ENCODE measurements around the gene ARHGEF1.

Gene ARHGEF1

DNA sequence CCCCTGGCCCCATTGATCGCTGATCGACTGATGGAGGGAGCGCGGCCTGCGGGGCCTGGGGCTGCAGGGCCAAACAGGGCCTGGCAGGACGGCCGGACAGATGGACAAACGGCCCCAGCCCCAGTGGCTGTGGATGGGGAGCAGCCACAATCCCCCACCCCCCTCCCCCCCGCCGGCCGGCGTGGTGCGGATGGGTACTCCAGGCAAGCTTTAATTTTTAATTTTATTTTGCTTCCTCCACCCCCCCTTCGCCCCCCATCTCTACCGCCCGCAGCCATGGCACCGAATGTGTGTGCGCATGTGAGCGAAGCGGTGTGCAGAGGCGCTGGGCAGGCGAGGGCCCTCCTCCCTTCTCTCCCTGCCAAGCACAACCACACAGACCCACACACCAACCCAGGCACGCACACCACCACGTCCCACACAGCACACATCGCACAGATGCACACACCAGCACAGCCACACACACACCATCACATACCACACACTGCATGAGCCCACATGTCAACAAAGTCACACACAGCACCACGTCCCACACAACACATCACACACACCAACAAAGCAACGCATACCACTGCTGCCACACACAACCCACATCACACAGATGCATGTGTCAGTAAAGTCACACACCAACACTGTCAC, 32.9 kb downstream of the ARHGEF1 start:
- TF ChIP-seq, protein P1, sequence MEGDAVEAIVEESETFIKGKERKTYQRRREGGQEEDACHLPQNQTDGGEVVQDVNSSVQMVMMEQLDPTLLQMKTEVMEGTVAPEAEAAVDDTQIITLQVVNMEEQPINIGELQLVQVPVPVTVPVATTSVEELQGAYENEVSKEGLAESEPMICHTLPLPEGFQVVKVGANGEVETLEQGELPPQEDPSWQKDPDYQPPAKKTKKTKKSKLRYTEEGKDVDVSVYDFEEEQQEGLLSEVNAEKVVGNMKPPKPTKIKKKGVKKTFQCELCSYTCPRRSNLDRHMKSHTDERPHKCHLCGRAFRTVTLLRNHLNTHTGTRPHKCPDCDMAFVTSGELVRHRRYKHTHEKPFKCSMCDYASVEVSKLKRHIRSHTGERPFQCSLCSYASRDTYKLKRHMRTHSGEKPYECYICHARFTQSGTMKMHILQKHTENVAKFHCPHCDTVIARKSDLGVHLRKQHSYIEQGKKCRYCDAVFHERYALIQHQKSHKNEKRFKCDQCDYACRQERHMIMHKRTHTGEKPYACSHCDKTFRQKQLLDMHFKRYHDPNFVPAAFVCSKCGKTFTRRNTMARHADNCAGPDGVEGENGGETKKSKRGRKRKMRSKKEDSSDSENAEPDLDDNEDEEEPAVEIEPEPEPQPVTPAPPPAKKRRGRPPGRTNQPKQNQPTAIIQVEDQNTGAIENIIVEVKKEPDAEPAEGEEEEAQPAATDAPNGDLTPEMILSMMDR (IDR thresholded peaks at IDR 0.05; ENCODE audit: low read depth, low read length) = no peak
- no peak overlapping the region for H3K4me3 ChIP-seq (ENCODE audit: low read depth, low read length)

DNA sequence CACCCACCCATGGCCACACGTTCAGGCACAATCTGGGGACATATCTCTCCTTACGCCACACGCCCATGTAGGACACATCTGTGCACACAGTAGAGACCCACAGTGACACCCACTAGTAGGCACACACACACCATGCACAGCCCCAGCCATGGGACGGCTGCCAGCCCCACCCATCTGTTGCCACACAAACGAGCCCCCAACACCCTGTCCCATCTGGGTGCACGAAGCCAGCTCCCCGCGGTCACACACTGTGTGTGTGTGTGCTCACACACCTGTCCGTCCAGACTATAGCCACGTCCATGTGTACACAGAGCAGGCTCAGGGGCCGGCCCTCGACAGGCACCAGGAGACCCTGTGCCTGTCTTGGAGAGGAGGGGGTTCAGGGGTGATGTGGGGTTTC, 34.7 kb downstream of the ARHGEF1 start:
- TF ChIP-seq, protein P1 (IDR thresholded peaks at IDR 0.05; ENCODE audit: low read depth, low read length) = no peak
- H3K4me3 ChIP-seq (ENCODE audit: low read depth, low read length) = no peak overlapping the region

DNA sequence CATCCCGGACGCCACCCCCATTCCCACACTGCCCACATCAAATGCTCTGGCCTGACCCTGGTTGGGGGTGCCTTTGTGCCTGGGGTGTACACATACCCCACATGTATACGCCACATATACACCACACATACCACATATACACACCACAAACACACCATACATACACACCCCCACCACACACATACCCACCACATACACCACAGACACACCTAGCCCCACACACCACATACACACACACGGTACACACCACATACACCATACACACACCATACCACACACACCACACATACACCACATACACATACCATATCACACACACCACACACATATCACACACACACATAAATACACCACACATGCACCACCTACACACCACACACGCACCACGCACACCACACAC, 35.1 kb downstream of the ARHGEF1 start:
- TF ChIP-seq, protein P1 (IDR thresholded peaks at IDR 0.05; ENCODE audit: low read depth, low read length) = no peak
- no peak overlapping the region for H3K4me3 ChIP-seq (ENCODE audit: low read depth, low read length)

DNA sequence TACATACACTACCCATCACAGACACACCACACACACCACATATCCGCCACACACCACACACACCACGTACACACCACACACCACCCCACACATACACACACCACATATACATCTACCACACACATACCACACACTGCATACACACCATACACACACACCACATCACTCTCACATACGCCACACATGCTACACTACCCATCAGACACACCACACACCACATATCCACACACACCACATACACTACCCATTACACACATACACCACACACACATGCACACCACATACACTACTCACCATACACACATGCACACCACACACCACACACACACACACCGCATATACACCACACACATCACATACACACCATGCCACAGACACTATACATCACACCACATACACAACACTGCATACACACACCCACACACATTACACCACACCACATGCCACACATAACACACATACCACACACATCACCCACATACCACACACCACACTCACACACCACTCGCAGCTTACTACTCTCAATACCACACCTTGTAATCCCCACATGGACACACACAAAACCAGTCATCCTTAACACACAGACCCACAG, 35.8 kb downstream of the ARHGEF1 start:
- H3K4me3 ChIP-seq (ENCODE audit: low read depth, low read length) = no peak overlapping the region
- TF ChIP-seq, protein P1 (IDR thresholded peaks at IDR 0.05; ENCODE audit: low read depth, low read length) = no peak

DNA sequence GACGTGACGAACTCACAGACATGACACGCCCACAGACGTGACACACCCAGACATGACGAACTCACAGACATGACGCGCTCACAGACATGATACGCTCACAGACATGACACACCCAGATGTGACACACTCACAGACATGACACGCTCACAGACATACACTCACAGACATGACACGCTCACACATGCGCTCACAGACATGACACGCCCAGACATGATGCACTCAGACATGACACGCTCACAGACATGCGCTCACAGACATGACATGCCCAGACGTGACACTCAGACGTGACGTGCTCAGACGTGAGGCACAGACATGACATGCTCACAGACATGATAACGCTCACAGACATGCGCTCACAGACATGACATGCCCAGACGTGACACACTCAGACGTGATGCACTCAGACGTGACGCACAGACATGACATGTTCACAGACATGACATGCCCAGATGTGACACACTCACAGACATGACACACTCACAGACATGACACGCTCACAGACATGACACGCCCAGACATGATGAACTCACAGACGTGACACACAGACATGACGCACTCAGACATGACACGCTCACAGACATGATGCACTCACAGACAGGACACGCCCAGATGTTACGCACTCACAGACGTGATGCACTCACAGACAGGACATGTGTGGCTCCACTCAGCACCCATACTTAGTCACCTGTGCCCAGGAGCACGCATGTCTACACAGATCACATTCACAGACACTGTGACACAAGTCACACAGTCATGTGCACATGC, 37.1 kb downstream of the ARHGEF1 start:
- TF ChIP-seq, protein P1 (IDR thresholded peaks at IDR 0.05; ENCODE audit: low read depth, low read length) = no peak

DNA sequence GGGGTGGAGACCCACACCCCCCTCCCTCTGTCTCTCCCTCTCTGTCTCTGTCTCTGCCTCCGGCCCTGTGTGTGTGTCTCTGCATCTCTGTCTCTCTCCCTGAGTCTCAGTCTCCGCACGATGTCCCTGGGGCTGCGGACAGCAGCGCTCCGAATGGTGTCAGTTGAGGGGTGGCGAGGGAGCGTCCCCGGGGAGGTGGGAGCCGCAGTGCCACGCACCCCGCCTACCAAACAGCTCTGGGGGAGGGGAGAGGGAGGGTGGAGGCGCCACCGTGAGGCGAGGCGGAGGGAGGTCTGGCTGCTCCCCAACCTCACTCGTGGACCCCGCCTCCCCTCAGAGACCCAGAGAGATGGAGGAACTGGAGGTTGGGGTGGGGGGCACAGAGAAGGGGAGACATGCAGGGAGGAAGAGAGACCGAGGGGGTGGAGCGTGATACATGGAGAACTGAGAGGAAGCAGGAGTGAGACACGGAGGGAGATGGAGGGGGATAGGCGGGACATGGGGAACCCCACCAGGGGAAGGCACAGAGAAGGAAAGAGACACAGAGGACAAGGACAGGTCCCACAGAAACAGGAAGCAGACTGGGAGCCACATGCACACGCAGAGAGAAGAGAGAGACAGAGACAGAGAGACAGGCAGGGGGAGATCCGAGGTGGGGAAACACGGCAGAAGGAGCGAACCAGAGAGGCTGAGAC, 38.0 kb downstream of the ARHGEF1 start:
- no peak overlapping the region for H3K4me3 ChIP-seq (ENCODE audit: low read depth, low read length)
- TF ChIP-seq, protein P1 (IDR thresholded peaks at IDR 0.05; ENCODE audit: low read depth, low read length) = no peak

More for the DNA sequence above, 37.1 kb downstream of the ARHGEF1 start:
- no peak overlapping the region for H3K4me3 ChIP-seq (ENCODE audit: low read depth, low read length)

All from WI38 (cell line).